MM.1S (cell line): ENCODE results near the gene YPEL2.

Experiments
- DNase-seq: peaks from one replicate; pipeline ENCODE4 v3.0.0-alpha.2; 2015
- H2AFZ ChIP-seq: fragments of 300-600 bp; sonication (generic); 2 replicates; pipeline ENCODE4 v1.6.0; 2016; ENCODE audit warnings: antibody characterized with exemption, low read length
- H3F3A ChIP-seq: fragments of 300-600 bp; sonication (generic); 2 replicates; pipeline ENCODE4 v1.6.1; 2016; ENCODE audit warnings: mild to moderate bottlenecking, antibody characterized with exemption, low read length, moderate library complexity, mixed read lengths; ENCODE audit not compliant: insufficient read depth
- H3K27ac ChIP-seq: fragments of 300-600 bp; sonication (generic); 2 replicates; pipeline ENCODE4 v1.5.1; 2016; ENCODE audit warnings: mild to moderate bottlenecking, low read length
- H3K27me3 ChIP-seq: fragments of 300-600 bp; sonication (generic); replicated peaks from 2 replicates; pipeline ENCODE4 v1.6.0; 2016; ENCODE audit warnings: low read length; ENCODE audit not compliant: insufficient read depth
- H3K36me3 ChIP-seq: fragments of 300-600 bp; sonication (generic); replicated peaks from 2 replicates; pipeline ENCODE4 v1.6.1; 2016; ENCODE audit warnings: mild to moderate bottlenecking, low read length, mixed read lengths; ENCODE audit not compliant: insufficient read depth
- H3K4me1 ChIP-seq: fragments of 300-600 bp; sonication (generic); 2 replicates; pipeline ENCODE4 v1.6.1; 2016; ENCODE audit warnings: low read length, mixed read lengths
- H3K4me2 ChIP-seq: fragments of 300-600 bp; sonication (generic); 2 replicates; pipeline ENCODE4 v1.6.0; 2016; ENCODE audit warnings: low read depth, low read length
- H3K4me3 ChIP-seq: fragments of 300-600 bp; sonication (generic); 2 replicates; pipeline ENCODE4 v1.5.1; 2016; ENCODE audit warnings: low read length, mixed read lengths
- H3K79me2 ChIP-seq: fragments of 300-600 bp; sonication (generic); 2 replicates; pipeline ENCODE4 v1.6.1; 2016; ENCODE audit warnings: mixed run types, low read length, mixed read lengths
- H3K9ac ChIP-seq: fragments of 300-600 bp; sonication (generic); 2 replicates; pipeline ENCODE4 v1.6.1; 2016; ENCODE audit warnings: low read length, mixed read lengths
- H3K9me2 ChIP-seq: fragments of 300-600 bp; sonication (generic); replicated peaks from 2 replicates; pipeline ENCODE4 v1.6.1; 2016; ENCODE audit warnings: mild to moderate bottlenecking, low read length, mixed read lengths; ENCODE audit not compliant: insufficient read depth
- H3K9me3 ChIP-seq: fragments of 300-600 bp; sonication (generic); replicated peaks from 2 replicates; pipeline ENCODE4 v1.6.1; 2016; ENCODE audit warnings: mild to moderate bottlenecking, low read length, mixed read lengths; ENCODE audit not compliant: insufficient read depth
- H4K20me1 ChIP-seq: fragments of 300-600 bp; sonication (generic); 2 replicates; pipeline ENCODE4 v1.6.1; 2016; ENCODE audit warnings: mild to moderate bottlenecking, low read length, moderate library complexity, mixed read lengths; ENCODE audit not compliant: insufficient read depth
- EZH2 ChIP-seq: fragments of 300-600 bp; sonication (generic); optimal IDR thresholded peaks from 2 replicates; pipeline ENCODE3; 2017; ENCODE audit warnings: low read depth, mild to moderate bottlenecking, antibody characterized with exemption, low read length, mixed read lengths
- EZH2phosphoT487 ChIP-seq: fragments of 300-600 bp; sonication (generic); IDR thresholded peaks from 2 replicates; pipeline ENCODE4 v1.6.1; 2018; ENCODE audit warnings: antibody characterized with exemption, low read length
- TF ChIP-seq, protein P1 (sequence below): fragments of 300-600 bp; sonication (generic); IDR thresholded peaks from 2 replicates; pipeline ENCODE4 v1.5.1; 2016; ENCODE audit warnings: antibody characterized with exemption, low read length, mixed read lengths

YPEL2 gene

DNA sequence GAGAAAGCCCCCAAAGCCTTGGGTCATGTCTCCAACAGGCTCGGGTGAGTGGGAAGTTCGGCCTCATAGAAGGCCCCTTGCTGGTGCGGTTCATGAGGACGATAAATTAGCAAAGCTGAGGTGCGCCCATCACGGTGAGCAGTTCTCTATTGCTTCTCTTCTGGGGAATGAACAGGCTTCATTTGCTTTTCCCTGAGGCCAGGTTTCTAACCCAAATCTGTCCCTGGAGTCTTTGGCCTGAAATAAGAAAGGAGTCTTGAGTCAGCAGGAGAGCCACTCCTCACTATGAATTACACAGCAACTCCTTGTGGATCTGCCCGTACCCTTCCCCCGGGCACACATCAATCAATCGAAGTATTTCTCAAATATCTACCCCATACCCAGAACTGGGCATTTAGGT lies 94.6 kb downstream of the YPEL2 start:
- Histone ChIP-seq H3F3A (peaks cover 27% of the 10 kb centered on the region), H3K9ac (no peak overlapping the region), H3K79me2 (no peaks in the 10 kb centered on the region), H3K4me1 (peaks cover 40% of the 10 kb centered on the region), H3K4me3 (no peak overlapping the region), H3K27ac (peak overlapping the region; percentile 68; the same call in 1 of the 2 replicates), H3K27me3 (no peaks in the 10 kb centered on the region), H4K20me1 (no peaks in the 10 kb centered on the region), H2AFZ (0 out of 2 replicates have a peak overlapping the region, but pooled peaks have one; percentile 25), H3K36me3 (no peaks in the 10 kb centered on the region), H3K9me3 (no peaks in the 10 kb centered on the region), H3K4me2 (peak overlapping the region; percentile 47; the same call in 1 of the 2 replicates), H3K9me2 (no peaks in the 10 kb centered on the region)
- no peak for DNase-seq
- TF ChIP-seq, protein P1, sequence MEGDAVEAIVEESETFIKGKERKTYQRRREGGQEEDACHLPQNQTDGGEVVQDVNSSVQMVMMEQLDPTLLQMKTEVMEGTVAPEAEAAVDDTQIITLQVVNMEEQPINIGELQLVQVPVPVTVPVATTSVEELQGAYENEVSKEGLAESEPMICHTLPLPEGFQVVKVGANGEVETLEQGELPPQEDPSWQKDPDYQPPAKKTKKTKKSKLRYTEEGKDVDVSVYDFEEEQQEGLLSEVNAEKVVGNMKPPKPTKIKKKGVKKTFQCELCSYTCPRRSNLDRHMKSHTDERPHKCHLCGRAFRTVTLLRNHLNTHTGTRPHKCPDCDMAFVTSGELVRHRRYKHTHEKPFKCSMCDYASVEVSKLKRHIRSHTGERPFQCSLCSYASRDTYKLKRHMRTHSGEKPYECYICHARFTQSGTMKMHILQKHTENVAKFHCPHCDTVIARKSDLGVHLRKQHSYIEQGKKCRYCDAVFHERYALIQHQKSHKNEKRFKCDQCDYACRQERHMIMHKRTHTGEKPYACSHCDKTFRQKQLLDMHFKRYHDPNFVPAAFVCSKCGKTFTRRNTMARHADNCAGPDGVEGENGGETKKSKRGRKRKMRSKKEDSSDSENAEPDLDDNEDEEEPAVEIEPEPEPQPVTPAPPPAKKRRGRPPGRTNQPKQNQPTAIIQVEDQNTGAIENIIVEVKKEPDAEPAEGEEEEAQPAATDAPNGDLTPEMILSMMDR, result no peak
- TF ChIP-seq EZH2phosphoT487 (no peak), EZH2 (no peak)

DNA sequence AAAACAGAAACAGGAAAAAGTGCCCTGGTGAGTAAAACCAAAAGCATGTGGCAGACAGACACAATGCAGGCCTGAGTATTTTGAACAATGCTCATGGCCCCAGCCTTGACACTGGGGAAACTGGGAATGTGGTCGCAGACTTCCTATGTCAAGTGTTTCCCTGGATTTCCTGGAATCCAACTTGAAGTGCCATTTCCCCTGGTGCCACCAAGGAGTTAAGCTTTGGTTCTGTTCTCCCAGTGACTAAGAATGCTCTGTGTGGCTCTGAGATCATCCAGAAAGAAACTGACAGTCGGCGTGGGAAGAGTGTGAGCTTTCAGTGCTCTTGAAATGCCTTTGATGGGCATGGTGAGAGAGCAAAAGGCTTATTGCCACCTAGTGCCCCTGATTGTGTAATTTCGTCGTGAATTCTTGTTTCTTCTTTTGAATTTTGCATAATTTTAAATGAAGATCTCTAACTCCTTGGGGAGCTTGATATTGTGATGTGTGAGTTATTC lies 96.0 kb downstream of the YPEL2 start:
- TF ChIP-seq EZH2phosphoT487, result no peak
- H3F3A ChIP-seq, result peaks cover 27% of the 10 kb centered on the region
- no peaks in the 10 kb centered on the region for H3K9me3 ChIP-seq
- H3K27ac ChIP-seq, result no peak overlapping the region
- peaks cover 40% of the 10 kb centered on the region for H3K4me1 ChIP-seq
- H3K9ac ChIP-seq, result no peak overlapping the region
- H2AFZ ChIP-seq, result no peak overlapping the region
- H4K20me1 ChIP-seq, result no peaks in the 10 kb centered on the region
- no peaks in the 10 kb centered on the region for H3K9me2 ChIP-seq
- no peaks in the 10 kb centered on the region for H3K27me3 ChIP-seq
- H3K4me3 ChIP-seq, result no peak overlapping the region
- H3K4me2 ChIP-seq, result no peak overlapping the region
- no peaks in the 10 kb centered on the region for H3K36me3 ChIP-seq
- H3K79me2 ChIP-seq, result no peaks in the 10 kb centered on the region
- no peak for DNase-seq

DNA sequence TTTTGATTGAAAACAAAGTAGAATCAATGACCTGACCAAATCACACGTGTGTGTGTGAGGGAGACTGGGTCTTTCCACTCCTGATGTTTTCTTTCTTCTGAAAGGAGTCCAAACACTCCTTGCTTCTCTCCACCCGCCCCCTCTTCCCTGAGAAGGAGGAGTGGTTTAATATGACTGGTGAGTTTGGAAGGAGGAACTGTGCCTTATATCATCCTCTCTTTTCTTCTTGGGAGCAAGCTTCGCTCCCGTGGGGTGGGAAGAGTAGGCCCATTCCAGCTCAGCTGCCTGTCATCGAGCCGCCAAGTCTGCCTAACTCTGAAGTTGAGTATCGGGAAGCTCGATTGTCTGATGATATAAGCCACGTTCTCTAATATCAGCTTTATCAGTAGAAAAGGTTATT lies 96.5 kb downstream of the YPEL2 start:
- Histone ChIP-seq H3K27me3 (no peaks in the 10 kb centered on the region), H3K27ac (no peak overlapping the region), H4K20me1 (no peaks in the 10 kb centered on the region), H3K79me2 (no peaks in the 10 kb centered on the region), H3K36me3 (no peaks in the 10 kb centered on the region), H3K4me3 (no peak overlapping the region), H3K9ac (no peak overlapping the region), H3K4me2 (no peak overlapping the region), H2AFZ (no peak overlapping the region), H3F3A (peaks cover 27% of the 10 kb centered on the region), H3K4me1 (peaks cover 38% of the 10 kb centered on the region), H3K9me3 (no peaks in the 10 kb centered on the region), H3K9me2 (no peaks in the 10 kb centered on the region)
- TF ChIP-seq EZH2 (no peak), EZH2phosphoT487 (no peak)
- TF ChIP-seq, protein P1, result no peak
- no peak for DNase-seq

DNA sequence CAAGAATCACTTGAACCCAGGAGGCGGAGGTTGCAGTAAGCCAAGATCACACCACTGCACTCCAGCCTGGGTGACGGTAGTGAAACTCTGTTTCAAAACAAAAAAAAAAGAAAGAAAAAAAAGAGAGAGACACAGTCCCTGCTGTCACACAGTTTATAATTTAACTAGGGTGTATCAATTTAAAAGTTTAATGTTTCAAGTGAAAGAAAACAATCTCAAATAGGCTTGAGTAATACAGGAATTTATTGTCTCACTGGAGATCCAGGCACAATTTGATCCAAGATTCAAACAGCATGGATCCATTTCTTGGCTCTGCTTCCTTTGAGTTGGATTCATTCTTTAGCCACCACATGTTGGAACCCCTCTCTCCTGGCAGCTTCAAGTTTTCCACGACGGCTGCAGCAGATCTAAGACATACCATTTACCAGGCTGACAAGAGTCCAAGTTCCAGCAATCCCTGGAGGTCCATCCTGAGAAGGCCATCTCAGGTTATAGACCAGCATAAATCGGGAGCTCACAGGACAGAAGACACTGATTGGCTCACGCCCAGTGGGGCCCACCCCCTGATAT lies 97.5 kb downstream of the YPEL2 start:
- H3K36me3 ChIP-seq, result no peaks in the 10 kb centered on the region
- H3K27me3 ChIP-seq, result no peaks in the 10 kb centered on the region
- H3K9me3 ChIP-seq, result no peaks in the 10 kb centered on the region
- no peak overlapping the region for H3K4me3 ChIP-seq
- no peaks in the 10 kb centered on the region for H3K79me2 ChIP-seq
- no peak overlapping the region for H2AFZ ChIP-seq
- peaks cover 28% of the 10 kb centered on the region for H3K4me1 ChIP-seq
- H3K27ac ChIP-seq, result no peak overlapping the region
- no peak for DNase-seq
- no peaks in the 10 kb centered on the region for H4K20me1 ChIP-seq
- H3K9ac ChIP-seq, result no peak overlapping the region
- no peak for TF ChIP-seq EZH2
- no peak for TF ChIP-seq EZH2phosphoT487
- TF ChIP-seq, protein P1, result no peak
- H3F3A ChIP-seq, result peaks cover 21% of the 10 kb centered on the region
- H3K9me2 ChIP-seq, result no peaks in the 10 kb centered on the region
- no peak overlapping the region for H3K4me2 ChIP-seq
